ENCODE results near the gene AKNAD1. TPM values are rescaled to one million over a fixed set of nuclear protein-coding genes. Genes with fewer than 3 reads are reported as not detected.
"Not testable (repeated sequence)": the region's sequence is repeated elsewhere in the genome, so short reads cannot be mapped to it uniquely, and the experiment has no call there.

Gene AKNAD1
- total and polyA plus RNA-seq, 7 donors, result 0.28 to 2.4 (median 1.5) TPM; not detected in 3

DNA sequence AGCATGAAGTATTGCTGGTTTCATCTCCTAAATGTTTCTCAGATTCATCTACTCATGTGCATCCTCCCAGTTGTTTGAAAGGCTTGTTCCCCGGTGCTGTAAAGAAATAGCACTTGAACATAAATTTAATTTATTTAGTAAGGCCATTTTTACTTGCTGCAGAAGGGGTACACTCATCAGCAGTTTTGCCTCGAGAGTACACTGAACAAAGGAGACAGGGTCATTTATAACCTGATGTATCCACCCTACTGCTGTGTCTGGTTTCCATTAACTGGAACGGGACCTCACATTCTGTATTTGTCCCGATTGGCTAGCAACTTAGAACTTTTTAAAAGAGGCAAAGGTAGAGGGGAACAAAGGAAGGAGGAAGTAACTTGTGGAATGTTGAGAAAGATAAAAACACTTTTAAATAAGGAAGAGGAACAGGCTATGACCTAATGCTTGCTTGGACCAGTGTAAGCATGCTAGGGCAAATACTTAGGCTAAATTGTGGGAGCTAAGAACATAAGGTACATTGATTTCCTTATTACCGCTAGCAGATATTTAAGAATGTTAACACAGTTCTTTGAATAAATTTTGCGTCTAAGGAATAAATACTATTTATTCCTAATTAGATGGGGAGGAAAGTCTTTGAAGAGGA lies 32.2 kb upstream of the AKNAD1 start:
- Histone ChIP-seq H3K4me1 (peaks cover 0 to 55% (median 16%) of the 10 kb centered on the region in 4 donors), H3K27ac (peak overlapping the region in 3 of 4 donors; percentile 39 to 64 (median 47))
- H3K4me3 ChIP-seq; H3K36me3 ChIP-seq; intact Hi-C loops (cut with DNase I); DNase-seq; H3K9me3 ChIP-seq; H3K27me3 ChIP-seq: not testable (repeated sequence)
- peak in 3 of 4 donors; percentile 9 to 11 (median 10) for TF ChIP-seq POLR2AphosphoS5 (IDR thresholded peaks at IDR 0.05)
- WGBS, 2 donors, result 63 to 80% methylated on average over 6 of the region's 6 CpGs

- no peak for TF ChIP-seq EP300 (IDR thresholded peaks at IDR 0.05)
- TF ChIP-seq, protein P1, sequence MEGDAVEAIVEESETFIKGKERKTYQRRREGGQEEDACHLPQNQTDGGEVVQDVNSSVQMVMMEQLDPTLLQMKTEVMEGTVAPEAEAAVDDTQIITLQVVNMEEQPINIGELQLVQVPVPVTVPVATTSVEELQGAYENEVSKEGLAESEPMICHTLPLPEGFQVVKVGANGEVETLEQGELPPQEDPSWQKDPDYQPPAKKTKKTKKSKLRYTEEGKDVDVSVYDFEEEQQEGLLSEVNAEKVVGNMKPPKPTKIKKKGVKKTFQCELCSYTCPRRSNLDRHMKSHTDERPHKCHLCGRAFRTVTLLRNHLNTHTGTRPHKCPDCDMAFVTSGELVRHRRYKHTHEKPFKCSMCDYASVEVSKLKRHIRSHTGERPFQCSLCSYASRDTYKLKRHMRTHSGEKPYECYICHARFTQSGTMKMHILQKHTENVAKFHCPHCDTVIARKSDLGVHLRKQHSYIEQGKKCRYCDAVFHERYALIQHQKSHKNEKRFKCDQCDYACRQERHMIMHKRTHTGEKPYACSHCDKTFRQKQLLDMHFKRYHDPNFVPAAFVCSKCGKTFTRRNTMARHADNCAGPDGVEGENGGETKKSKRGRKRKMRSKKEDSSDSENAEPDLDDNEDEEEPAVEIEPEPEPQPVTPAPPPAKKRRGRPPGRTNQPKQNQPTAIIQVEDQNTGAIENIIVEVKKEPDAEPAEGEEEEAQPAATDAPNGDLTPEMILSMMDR (IDR thresholded peaks at IDR 0.05), result no peak
- no peak overlapping the region for H3K27ac ChIP-seq
- no peaks in the 10 kb centered on the region for H3K9me3 ChIP-seq
- DNase-seq, result no peak
- H3K27me3 ChIP-seq, result no peaks in the 10 kb centered on the region
- H3K36me3 ChIP-seq, result no peaks in the 10 kb centered on the region
- H3K4me3 ChIP-seq, result no peak overlapping the region
- H3K4me1 ChIP-seq, result peaks cover 0 to 56% (median 26%) of the 10 kb centered on the region in 4 donors
- intact Hi-C loops (cut with DNase I), result no loop called here
- 98% methylated on average over 2 of the region's 2 CpGs for WGBS, 2 donors
Measured at GRCh38 chr1:108886292-108886691, 29.4 kb upstream of the AKNAD1 start.

DNA sequence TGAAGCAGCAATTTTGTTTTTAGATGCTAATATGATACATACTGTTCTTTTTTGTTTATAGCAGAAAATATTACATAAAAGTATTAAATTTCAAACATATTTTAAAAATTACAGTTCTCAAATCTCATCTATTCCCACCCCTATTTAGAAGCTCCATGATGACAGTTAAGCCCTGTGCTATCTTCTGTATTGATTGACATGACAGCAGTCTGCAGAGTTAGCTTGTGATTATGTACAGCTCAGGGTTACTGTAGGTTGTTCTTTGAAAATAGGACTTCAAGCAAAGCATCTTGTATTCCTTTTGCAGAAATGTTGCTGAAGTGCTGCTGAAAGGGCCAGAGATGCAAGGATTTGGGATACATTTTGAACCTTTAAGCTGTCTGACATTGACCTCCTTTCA lies 28.1 kb upstream of the AKNAD1 start:
- Histone ChIP-seq H3K27ac (peak overlapping the region in 1 of 4 donors; percentile 28), H3K36me3 (no peaks in the 10 kb centered on the region), H3K9me3 (no peaks in the 10 kb centered on the region), H3K4me1 (peaks cover 0 to 63% (median 37%) of the 10 kb centered on the region in 4 donors), H3K27me3 (no peaks in the 10 kb centered on the region), H3K4me3 (no peak overlapping the region)
- intact Hi-C loops (cut with DNase I), result no loop called here
- no peak for DNase-seq
- no peak for TF ChIP-seq EP300 (IDR thresholded peaks at IDR 0.05)
- TF ChIP-seq POLR2A (IDR thresholded peaks at IDR 0.05), result no peak
- no peak for TF ChIP-seq POLR2AphosphoS5 (IDR thresholded peaks at IDR 0.05)
- TF ChIP-seq, protein P1 (IDR thresholded peaks at IDR 0.05), result no peak

DNA sequence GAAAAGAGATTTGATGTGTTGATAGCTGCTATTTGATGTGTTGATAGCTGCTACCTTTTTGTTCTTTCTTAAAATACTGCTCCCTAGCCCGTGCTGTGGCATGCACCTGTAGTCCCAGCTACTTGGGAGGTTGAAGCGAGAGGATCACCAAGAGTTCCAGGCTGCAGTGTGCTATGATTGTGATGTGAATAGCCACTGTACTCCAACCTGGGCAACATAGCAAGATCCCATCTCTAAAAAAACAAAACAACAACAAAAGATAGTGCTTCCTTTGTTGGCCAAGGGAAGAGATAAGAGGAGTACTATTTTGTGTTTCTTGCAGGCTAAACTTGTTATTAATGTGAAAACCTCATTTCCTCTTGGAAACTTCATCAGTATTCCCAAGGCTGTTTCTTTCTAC lies 25.9 kb upstream of the AKNAD1 start:
- WGBS, 2 donors, result 97 to 99% methylated on average over 2 of the region's 2 CpGs
- Histone ChIP-seq H3K27ac (no peak overlapping the region), H3K27me3 (no peaks in the 10 kb centered on the region), H3K9me3 (no peaks in the 10 kb centered on the region), H3K4me1 (peaks cover 0 to 54% (median 34%) of the 10 kb centered on the region in 4 donors), H3K4me3 (no peak overlapping the region), H3K36me3 (no peaks in the 10 kb centered on the region)
- TF ChIP-seq, protein P1 (IDR thresholded peaks at IDR 0.05), result no peak
- TF ChIP-seq POLR2AphosphoS5 (IDR thresholded peaks at IDR 0.05) (no peak), POLR2A (IDR thresholded peaks at IDR 0.05) (no peak), EP300 (IDR thresholded peaks at IDR 0.05) (no peak)
- intact Hi-C loops (cut with DNase I), result no loop called here
- no peak for DNase-seq

- peaks cover 0 to 50% (median 34%) of the 10 kb centered on the region in 4 donors for H3K4me1 ChIP-seq
- no peak overlapping the region for H3K27ac ChIP-seq
- TF ChIP-seq, protein P1 (IDR thresholded peaks at IDR 0.05), result no peak
- no peak for TF ChIP-seq POLR2AphosphoS5 (IDR thresholded peaks at IDR 0.05)
- no peak for TF ChIP-seq EP300 (IDR thresholded peaks at IDR 0.05)
- no peak for TF ChIP-seq POLR2A (IDR thresholded peaks at IDR 0.05)
- intact Hi-C loops (cut with DNase I), result no loop called here
- no peak overlapping the region for H3K4me3 ChIP-seq
- H3K36me3 ChIP-seq, result no peaks in the 10 kb centered on the region
- no peaks in the 10 kb centered on the region for H3K9me3 ChIP-seq
- 91 to 96% methylated on average over 1 of the region's 1 CpG for WGBS, 2 donors
- no peaks in the 10 kb centered on the region for H3K27me3 ChIP-seq
- DNase-seq, result no peak
Measured at GRCh38 chr1:108881369-108881768, 24.5 kb upstream of the AKNAD1 start.

Measured in sigmoid colon (tissue), 7 donors.